NCI-H526 (cell line): ENCODE data around the gene PALMD.

Experiments
- DNase-seq, 2 experiments: peaks; one replicate each; lab custom pipeline; 2025; lab: John Stamatoyannopoulos, UW

PALMD gene

GRCh38 chr1:99660496-99660895, 14.6 kb downstream of the PALMD start:
- DNase-seq: no peak

GRCh38 chr1:99661780-99662179, 15.9 kb downstream of the PALMD start:
- no peak for DNase-seq

- peak in 1 of 2 experiments; percentile 5 for DNase-seq
Measured at GRCh38 chr1:99662539-99663080, 16.7 kb downstream of the PALMD start.

- no peak for DNase-seq
Measured at GRCh38 chr1:99663501-99663900, 17.6 kb downstream of the PALMD start.

- no peak for DNase-seq
Measured at GRCh38 chr1:99665212-99665611, 19.3 kb downstream of the PALMD start.

- DNase-seq: no peak
Measured at GRCh38 chr1:99669376-99669775, 23.5 kb downstream of the PALMD start.

GRCh38 chr1:99669821-99670220, 23.9 kb downstream of the PALMD start:
- no peak for DNase-seq

GRCh38 chr1:99670583-99670982, 24.7 kb downstream of the PALMD start:
- DNase-seq: no peak

- DNase-seq: peak in 1 of 2 experiments; percentile 8
Measured at GRCh38 chr1:99672038-99672437, 26.1 kb downstream of the PALMD start.

- DNase-seq: no peak
Measured at GRCh38 chr1:99672530-99673213, 26.8 kb downstream of the PALMD start.

- DNase-seq: no peak
Measured at GRCh38 chr1:99673315-99673714, 27.4 kb downstream of the PALMD start.

- DNase-seq: no peak
Measured at GRCh38 chr1:99674115-99675064, 28.5 kb downstream of the PALMD start.

- DNase-seq: no peak
Measured at GRCh38 chr1:99675292-99675691, 29.4 kb downstream of the PALMD start.

- peak in 1 of 2 experiments; percentile 40 for DNase-seq
Measured at GRCh38 chr1:99675994-99676393, 30.1 kb downstream of the PALMD start.

- no peak for DNase-seq
Measured at GRCh38 chr1:99676876-99677275, 31.0 kb downstream of the PALMD start.

GRCh38 chr1:99677416-99677815, 31.5 kb downstream of the PALMD start:
- no peak for DNase-seq

GRCh38 chr1:99680270-99680669, 34.4 kb downstream of the PALMD start:
- no peak for DNase-seq

GRCh38 chr1:99681583-99681982, 35.7 kb downstream of the PALMD start:
- peak in 1 of 2 experiments; percentile 9 for DNase-seq

GRCh38 chr1:99682291-99682751, 36.4 kb downstream of the PALMD start:
- DNase-seq: no peak

- peak; percentile 49 to 84 for DNase-seq
Measured at GRCh38 chr1:99685516-99686180, 39.7 kb downstream of the PALMD start.

- DNase-seq: no peak
Measured at GRCh38 chr1:99691175-99691574, 45.3 kb downstream of the PALMD start.

GRCh38 chr1:99696616-99697015, 50.7 kb downstream of the PALMD start:
- no peak for DNase-seq
